H9 (cell line): ENCODE results near the gene PYGB. TPM values are rescaled to one million over a fixed set of nuclear protein-coding genes. Genes with fewer than 3 reads are reported as not detected.
"Not testable (repeated sequence)": the region's sequence is repeated elsewhere in the genome, so short reads cannot be mapped to it uniquely, and the experiment has no call there.

ENCODE experiments used
- DNase-seq: peaks from one replicate; pipeline ENCODE4 v3.0.0-alpha.2; 2017
- H2AFZ ChIP-seq: one replicate; pipeline ENCODE4 v1.6.1; 2013; ENCODE audit warnings: mild to moderate bottlenecking, low read length, control low read depth, moderate library complexity
- H2AK5ac ChIP-seq: 2 replicates; pipeline ENCODE4 v1.6.1; 2013; ENCODE audit warnings: low read length, control low read depth, mixed read lengths; ENCODE audit not compliant: insufficient read length
- H2BK120ac ChIP-seq: one replicate; pipeline ENCODE4 v1.6.1; 2013; ENCODE audit warnings: low read depth, mild to moderate bottlenecking, low read length, control low read depth, inconsistent platforms; ENCODE audit not compliant: poor library complexity, severe bottlenecking
- H2BK12ac ChIP-seq: 2 replicates; pipeline ENCODE4 v1.6.1; 2013; ENCODE audit warnings: low read length, control low read depth, mixed read lengths, low read depth; ENCODE audit not compliant: insufficient read length
- H2BK15ac ChIP-seq: 2 replicates; pipeline ENCODE4 v1.6.1; 2013; ENCODE audit warnings: low read depth, low read length, control low read depth
- H2BK20ac ChIP-seq: one replicate; pipeline ENCODE4 v1.6.1; 2013; ENCODE audit warnings: low read depth, mild to moderate bottlenecking, low read length, control low read depth, inconsistent platforms; ENCODE audit not compliant: poor library complexity, severe bottlenecking
- H2BK5ac ChIP-seq: 2 replicates; pipeline ENCODE4 v1.6.1; 2013; ENCODE audit warnings: low read length, control low read depth, mixed read lengths; ENCODE audit not compliant: insufficient read length
- H3K14ac ChIP-seq: 2 replicates; pipeline ENCODE4 v1.6.1; 2013; ENCODE audit warnings: low read length, control low read depth; ENCODE audit not compliant: insufficient read depth
- H3K18ac ChIP-seq: 2 replicates; pipeline ENCODE4 v1.6.1; 2013; ENCODE audit warnings: low read depth, mild to moderate bottlenecking, mixed read lengths, low read length, control low read depth; ENCODE audit not compliant: insufficient read length
- H3K23ac ChIP-seq: 2 replicates; pipeline ENCODE4 v1.6.1; 2013; ENCODE audit warnings: low read length, control low read depth, mixed read lengths, low read depth; ENCODE audit not compliant: insufficient read length
- H3K23me2 ChIP-seq: 2 replicates; pipeline ENCODE4 v1.6.1; 2013; ENCODE audit warnings: low read depth, mild to moderate bottlenecking, mixed read lengths, low read length, control low read depth; ENCODE audit not compliant: insufficient read length, poor library complexity, severe bottlenecking
- H3K27ac ChIP-seq: 2 replicates; pipeline ENCODE4 v1.5.1; 2013; ENCODE audit warnings: low read length, control low read depth, mixed read lengths, low read depth; ENCODE audit not compliant: insufficient read length
- H3K27me3 ChIP-seq: 2 replicates; pipeline ENCODE4 v1.6.1; 2013; ENCODE audit warnings: low read length, control low read depth, inconsistent platforms; ENCODE audit not compliant: insufficient read depth
- H3K4ac ChIP-seq: 2 replicates; pipeline ENCODE4 v1.6.1; 2013; ENCODE audit warnings: low read depth, mild to moderate bottlenecking, control low read depth, inconsistent platforms, low read length, moderate library complexity
- H3K4me1 ChIP-seq: 2 replicates; pipeline ENCODE4 v1.6.1; 2013; ENCODE audit warnings: low read length, control low read depth, inconsistent platforms; ENCODE audit not compliant: insufficient read depth
- H3K4me2 ChIP-seq: 2 replicates; pipeline ENCODE4 v1.6.1; 2013; ENCODE audit warnings: low read length, control low read depth, mixed read lengths; ENCODE audit not compliant: insufficient read length, insufficient read depth
- H3K56ac ChIP-seq: 2 replicates; pipeline ENCODE4 v1.6.1; 2013; ENCODE audit warnings: low read depth, mild to moderate bottlenecking, mixed read lengths, low read length, control low read depth; ENCODE audit not compliant: insufficient read length
- H3K79me1 ChIP-seq: 2 replicates; pipeline ENCODE4 v1.6.1; 2013; ENCODE audit warnings: low read depth, mild to moderate bottlenecking, moderate library complexity, low read length, control low read depth, inconsistent platforms; ENCODE audit not compliant: insufficient read depth, poor library complexity, severe bottlenecking
- H3K79me2 ChIP-seq: 2 replicates; pipeline ENCODE4 v1.6.1; 2013; ENCODE audit warnings: low read length, control low read depth, inconsistent platforms; ENCODE audit not compliant: insufficient read depth
- H3K9ac ChIP-seq: 2 replicates; pipeline ENCODE4 v1.6.1; 2013; ENCODE audit warnings: low read length, control low read depth, mixed read lengths; ENCODE audit not compliant: insufficient read length; ENCODE audit errors: extremely low read depth
- H3K9me3 ChIP-seq: one replicate; pipeline ENCODE4 v1.6.1; 2013; ENCODE audit warnings: low read depth, low read length, inconsistent platforms; ENCODE audit not compliant: control insufficient read depth
- H3T11ph ChIP-seq: one replicate; pipeline ENCODE4 v1.6.1; 2013; ENCODE audit warnings: mild to moderate bottlenecking, low read length, control low read depth, inconsistent platforms
- H4K20me1 ChIP-seq: one replicate; pipeline ENCODE4 v1.6.1; 2013; ENCODE audit not compliant: control insufficient read depth, insufficient read length, insufficient read depth
- H4K5ac ChIP-seq: 2 replicates; pipeline ENCODE4 v1.6.1; 2013; ENCODE audit warnings: low read depth, mild to moderate bottlenecking, mixed read lengths, low read length, control low read depth; ENCODE audit not compliant: insufficient read length
- H4K8ac ChIP-seq: replicated peaks from 2 replicates; pipeline ENCODE4 v1.6.1; 2013; ENCODE audit warnings: low read length, control low read depth, mixed read lengths, low read depth; ENCODE audit not compliant: insufficient read length
- H4K91ac ChIP-seq: 2 replicates; pipeline ENCODE4 v1.6.1; 2013; ENCODE audit warnings: low read depth, mild to moderate bottlenecking, moderate library complexity, mixed read lengths, low read length, control low read depth; ENCODE audit not compliant: insufficient read length
- H3K27ac Mint-ChIP-seq, 3 experiments: 2 replicates in 2 of 3; 3 replicates in 1 of 3; pipeline ENCODE4 v1.8.0; 2020 to 2021; ENCODE audit warnings: mixed read lengths in 3 of 3, mild to moderate bottlenecking in 1 of 3, moderate library complexity in 1 of 3
- H3K27me3 Mint-ChIP-seq: 2 replicates; pipeline ENCODE4 v1.8.0; 2021; ENCODE audit warnings: low read depth, mild to moderate bottlenecking, moderate library complexity, mixed read lengths
- H3K36me3 Mint-ChIP-seq, 3 experiments: 2 replicates in 2 of 3; 3 replicates in 1 of 3; pipeline ENCODE4 v1.8.0; 2020 to 2021; ENCODE audit warnings: low read depth in 3 of 3, mixed read lengths in 3 of 3; ENCODE audit not compliant: insufficient read depth in 1 of 3
- H3K4me1 Mint-ChIP-seq, 2 experiments: 2 replicates each; pipeline ENCODE4 v1.8.0; 2020; ENCODE audit warnings: mixed read lengths in 2 of 2
- H3K4me3 Mint-ChIP-seq, 2 experiments: 2 replicates in 1 of 2; 3 replicates in 1 of 2; pipeline ENCODE4 v1.8.0; 2020 to 2021; ENCODE audit warnings: mild to moderate bottlenecking in 2 of 2, mixed read lengths in 2 of 2, moderate library complexity in 1 of 2
- H3K9me3 Mint-ChIP-seq, 2 experiments: 2 replicates in 1 of 2; 3 replicates in 1 of 2; pipeline ENCODE4 v1.8.0; 2020; ENCODE audit warnings: mild to moderate bottlenecking in 2 of 2, mixed read lengths in 2 of 2, moderate library complexity in 1 of 2
- WGBS: extraction: QIAGEN DNeasy Blood & Tissue Kit; methylation state at CpG from one replicate; pipeline ENCODE4 v1.1.7; 2013; ENCODE audit warnings: missing lambda C conversion rate, low lambda C conversion rate, mixed read lengths; ENCODE audit not compliant: insufficient read length; ENCODE audit errors: extremely low coverage; 5-methylcytosine and 5-hydroxymethylcytosine counted together
- total RNA-seq: library from RNA; stranded (reverse); gene quantifications from 2 replicates; pipeline ENCODE4 v1.2.1, GENCODE V29; 2021
- TF ChIP-seq, protein P1 (sequence below): fragments of 200-600 bp; sonication (generic); conservative IDR thresholded peaks from 3 replicates; pipeline ENCODE4 v1.8.0; 2021; ENCODE audit warnings: antibody characterized with exemption, mild to moderate bottlenecking

PYGB gene
- total RNA-seq, 1 experiment from 2014 or later, result 46.9 TPM

DNA sequence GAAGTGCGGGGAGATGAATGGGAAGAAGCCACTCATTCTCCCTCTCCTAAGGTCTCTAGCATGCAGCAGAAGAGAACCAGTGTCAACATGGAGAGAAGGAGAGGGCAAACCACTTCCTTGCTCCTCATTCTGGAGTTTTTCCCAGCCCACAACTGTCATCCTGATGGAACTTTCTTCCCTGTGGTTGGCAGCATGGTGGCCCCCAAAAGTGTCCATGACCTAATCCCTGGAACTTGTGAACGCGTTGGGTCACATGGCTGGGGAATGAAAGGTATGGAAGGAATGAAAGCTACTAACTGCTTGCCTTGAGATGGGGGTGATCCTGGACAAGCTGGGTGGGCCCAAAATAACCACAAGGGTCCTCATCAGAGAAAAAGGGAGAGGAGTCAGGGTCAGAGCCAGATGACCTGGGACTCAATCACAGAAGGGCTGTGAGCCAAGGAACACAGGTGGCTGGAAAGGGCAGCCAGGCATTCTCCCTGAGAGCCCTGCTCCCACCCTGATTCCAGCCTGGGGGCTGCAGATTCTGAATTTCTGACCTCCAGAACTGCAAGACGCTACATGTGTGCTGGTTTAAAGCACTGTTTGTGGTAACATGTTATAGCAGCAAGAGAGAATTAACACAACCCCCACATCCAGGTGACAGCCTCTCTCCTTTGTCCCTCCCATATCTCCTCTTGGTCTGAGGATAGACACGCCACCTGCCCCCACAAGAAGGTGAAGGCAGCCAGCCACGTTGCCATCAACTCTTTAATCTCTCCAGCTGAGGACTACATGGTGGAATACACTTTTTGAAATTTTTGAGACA, 63.2 kb downstream of the PYGB start:
- no peak overlapping the region for H3K4me2 ChIP-seq
- H4K5ac ChIP-seq, result no peak overlapping the region
- no peaks in the 10 kb centered on the region for H3K23me2 ChIP-seq
- Mint-ChIP-seq H3K4me1 (peaks cover 5 to 6% of the 10 kb centered on the region in 2 experiments), H3K9me3 (peaks cover 4 to 5% of the 10 kb centered on the region in 2 experiments; a peak in 4 of 5 replicates), H3K27me3 (no peaks in the 10 kb centered on the region), H3K36me3 (peaks cover 23 to 52% (median 38%) of the 10 kb centered on the region in 3 experiments), H3K4me3 (no peak overlapping the region), H3K27ac (peak overlapping the region in 2 of 3 experiments; percentile 52 to 66; a peak in 2 of 7 replicates)
- no peak overlapping the region for H2BK15ac ChIP-seq
- no peak overlapping the region for H3K14ac ChIP-seq
- H4K8ac ChIP-seq, result no peak overlapping the region
- TF ChIP-seq, protein P1, sequence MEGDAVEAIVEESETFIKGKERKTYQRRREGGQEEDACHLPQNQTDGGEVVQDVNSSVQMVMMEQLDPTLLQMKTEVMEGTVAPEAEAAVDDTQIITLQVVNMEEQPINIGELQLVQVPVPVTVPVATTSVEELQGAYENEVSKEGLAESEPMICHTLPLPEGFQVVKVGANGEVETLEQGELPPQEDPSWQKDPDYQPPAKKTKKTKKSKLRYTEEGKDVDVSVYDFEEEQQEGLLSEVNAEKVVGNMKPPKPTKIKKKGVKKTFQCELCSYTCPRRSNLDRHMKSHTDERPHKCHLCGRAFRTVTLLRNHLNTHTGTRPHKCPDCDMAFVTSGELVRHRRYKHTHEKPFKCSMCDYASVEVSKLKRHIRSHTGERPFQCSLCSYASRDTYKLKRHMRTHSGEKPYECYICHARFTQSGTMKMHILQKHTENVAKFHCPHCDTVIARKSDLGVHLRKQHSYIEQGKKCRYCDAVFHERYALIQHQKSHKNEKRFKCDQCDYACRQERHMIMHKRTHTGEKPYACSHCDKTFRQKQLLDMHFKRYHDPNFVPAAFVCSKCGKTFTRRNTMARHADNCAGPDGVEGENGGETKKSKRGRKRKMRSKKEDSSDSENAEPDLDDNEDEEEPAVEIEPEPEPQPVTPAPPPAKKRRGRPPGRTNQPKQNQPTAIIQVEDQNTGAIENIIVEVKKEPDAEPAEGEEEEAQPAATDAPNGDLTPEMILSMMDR, result no peak
- no peaks in the 10 kb centered on the region for H3K79me1 ChIP-seq
- no peak overlapping the region for H2BK20ac ChIP-seq
- no CpG with 5 or more reads among the region's 6 CpGs for WGBS
- no peak overlapping the region for H3T11ph ChIP-seq
- H3K27me3 ChIP-seq, result no peaks in the 10 kb centered on the region
- no peak overlapping the region for H4K91ac ChIP-seq
- no peaks in the 10 kb centered on the region for H3K9me3 ChIP-seq
- H3K27ac ChIP-seq, result no peak overlapping the region
- no peak overlapping the region for H3K56ac ChIP-seq
- H3K4me1 ChIP-seq, result no peaks in the 10 kb centered on the region; the same call in 1 of the 2 replicates
- no peak overlapping the region for H3K4ac ChIP-seq
- no peak overlapping the region for H2BK12ac ChIP-seq
- no peak overlapping the region for H2BK5ac ChIP-seq
- H3K23ac ChIP-seq, result no peak overlapping the region
- DNase-seq, result no peak
- no peak overlapping the region for H2BK120ac ChIP-seq
- H2AK5ac ChIP-seq, result no peak overlapping the region
- H4K20me1 ChIP-seq, result peaks cover 3% of the 10 kb centered on the region
- H3K9ac ChIP-seq, result no peak overlapping the region
- H2AFZ ChIP-seq, result no peak overlapping the region
- no peak overlapping the region for H3K18ac ChIP-seq
- H3K79me2 ChIP-seq, result no peaks in the 10 kb centered on the region

DNA sequence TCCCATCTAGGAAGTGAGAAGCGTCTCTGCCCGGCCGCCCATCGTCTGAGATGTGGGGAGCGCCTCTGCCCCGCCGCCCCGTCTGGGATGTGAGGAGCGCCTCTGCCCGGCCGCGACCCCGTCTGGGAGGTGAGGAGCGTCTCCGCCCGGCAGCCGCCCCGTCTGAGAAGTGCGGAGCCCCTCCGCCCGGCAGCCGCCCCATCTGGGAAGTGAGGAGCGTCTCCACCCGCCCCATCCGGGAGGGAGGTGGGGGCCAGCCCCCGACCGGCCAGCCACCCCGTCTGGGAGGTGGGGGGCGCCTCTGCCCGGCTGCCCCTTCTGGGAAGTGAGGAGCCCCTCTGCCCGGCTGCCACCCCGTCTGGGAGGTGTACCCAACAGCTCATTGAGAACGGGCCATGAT, 64.8 kb downstream of the PYGB start:
- H2BK5ac ChIP-seq, H3K4me1 ChIP-seq, H3K27ac Mint-ChIP-seq, H3K79me1 ChIP-seq, H2AFZ ChIP-seq, H2AK5ac ChIP-seq, H3K27ac ChIP-seq, H4K8ac ChIP-seq, H3K18ac ChIP-seq, H3K23me2 ChIP-seq, H3T11ph ChIP-seq, H3K27me3 Mint-ChIP-seq, H4K5ac ChIP-seq, H2BK20ac ChIP-seq, DNase-seq, H3K4me2 ChIP-seq, H3K14ac ChIP-seq, H3K4me3 Mint-ChIP-seq, H2BK15ac ChIP-seq, H4K91ac ChIP-seq, H2BK12ac ChIP-seq, H3K4me1 Mint-ChIP-seq, H3K23ac ChIP-seq, H4K20me1 ChIP-seq, H3K9ac ChIP-seq, H3K9me3 ChIP-seq, H3K27me3 ChIP-seq, H3K9me3 Mint-ChIP-seq, H3K4ac ChIP-seq, H2BK120ac ChIP-seq, H3K56ac ChIP-seq, H3K79me2 ChIP-seq: not testable (repeated sequence)
- no CpG with 5 or more reads among the region's 33 CpGs for WGBS
- peaks cover 17 to 55% (median 32%) of the 10 kb centered on the region in 3 experiments for H3K36me3 Mint-ChIP-seq
